B cell (primary cell): Measurements from ENCODE around the gene ADARB2. TPM values are rescaled to one million over a fixed set of nuclear protein-coding genes. Genes with fewer than 3 reads are reported as not detected.

ENCODE experiments used
- ATAC-seq: fragments of 200-7000 bp; cut with Tn5 transposase; one replicate; pipeline ENCODE4 v1.10.0; 2021; ENCODE audit warnings: low read depth, mild to moderate bottlenecking, moderate number of reproducible peaks, moderate library complexity
- CTCF ChIA-PET: fragments of 350-600 bp; sonication (Branson Sonifier 250); formaldehyde crosslinking; loops from one replicate; lab custom pipeline; 2021; ENCODE audit warnings: antibody characterized with exemption, inconsistent platforms; lab: Charles Lee
- POLR2A ChIA-PET: fragments of 350-600 bp; sonication (Branson Sonifier 250); formaldehyde crosslinking; loops from one replicate; lab custom pipeline; 2021; ENCODE audit warnings: antibody characterized with exemption; lab: Charles Lee
- DNase-seq: peaks from one replicate; pipeline ENCODE4 v3.0.0; 2013
- H2AFZ ChIP-seq: 2 replicates; pipeline ENCODE4 v1.6.1; 2012; ENCODE audit warnings: mild to moderate bottlenecking, low read depth, low read length; ENCODE audit not compliant: insufficient read depth, poor library complexity, severe bottlenecking
- H3K27ac ChIP-seq, 2 donors: 1 replicate in 1 of 2; 2 replicates in 1 of 2; pipeline ENCODE4 v1.5.1; 2012 to 2013; ENCODE audit warnings: low read length in 2 of 2, mild to moderate bottlenecking in 2 of 2, moderate library complexity in 1 of 2
- H3K27me3 ChIP-seq, 4 experiments: fragments of 200-600 bp in 1 of 4; sonication (generic) in 1 of 4; replicated peaks in 1 of 4; 1 replicate in 2 of 4; 2 replicates in 2 of 4; pipeline versions ENCODE4 v1.6.1 to v1.7.0; 2013 to 2016; ENCODE audit warnings: low read length in 3 of 4, mild to moderate bottlenecking in 2 of 4, mixed read lengths in 1 of 4, moderate library complexity in 1 of 4; ENCODE audit not compliant: insufficient read depth in 4 of 4, control insufficient read depth in 3 of 4; ENCODE audit errors: control extremely low read depth in 1 of 4
- H3K36me3 ChIP-seq, 2 experiments: replicated peaks in 1 of 2; 1 replicate in 1 of 2; 2 replicates in 1 of 2; pipeline versions ENCODE4 v1.6.1 to v1.7.1; 2013; ENCODE audit warnings: low read length in 1 of 2; ENCODE audit not compliant: insufficient read depth in 2 of 2, control insufficient read depth in 1 of 2; ENCODE audit errors: control extremely low read depth in 1 of 2, extremely low read depth in 1 of 2
- H3K4me1 ChIP-seq, 2 donors: fragments of 200-600 bp in 1 of 2; sonication (generic) in 1 of 2; 1 replicate in 1 of 2; 2 replicates in 1 of 2; pipeline versions ENCODE4 v1.5.1 to v1.6.1; 2013 to 2017; ENCODE audit warnings: low read length in 2 of 2; ENCODE audit not compliant: control insufficient read depth in 2 of 2, insufficient read depth in 2 of 2
- H3K4me2 ChIP-seq: replicated peaks from 2 replicates; pipeline ENCODE3; 2012; ENCODE audit warnings: mild to moderate bottlenecking, low read depth, low read length; ENCODE audit not compliant: poor library complexity, severe bottlenecking
- H3K4me3 ChIP-seq, 5 experiments: fragments of 200-600 bp in 1 of 5; sonication (generic) in 1 of 5; 1 replicate in 3 of 5; 2 replicates in 2 of 5; pipeline versions ENCODE4 v1.5.1 to v1.7.0; 2011 to 2016; ENCODE audit warnings: low read length in 4 of 5, mild to moderate bottlenecking in 4 of 5, low read depth in 2 of 5, control low read depth in 1 of 5, moderate library complexity in 1 of 5; ENCODE audit not compliant: insufficient read depth in 1 of 5; ENCODE audit errors: control extremely low read depth in 1 of 5, extremely low read depth in 1 of 5
- H3K79me2 ChIP-seq: fragments of 200-600 bp; sonication (generic); one replicate; pipeline ENCODE4 v1.6.0; 2016; ENCODE audit warnings: low read length; ENCODE audit not compliant: control insufficient read depth, insufficient read depth
- H3K9ac ChIP-seq: fragments of 200-600 bp; sonication (generic); 2 replicates; pipeline ENCODE4 v1.6.1; 2017; ENCODE audit warnings: mild to moderate bottlenecking, low read length, moderate library complexity
- H3K9me3 ChIP-seq, 3 donors: one replicate each; pipeline versions ENCODE4 v1.6.1 to v1.7.1; 2013; ENCODE audit warnings: low read length in 2 of 3; ENCODE audit not compliant: control insufficient read depth in 2 of 3, insufficient read depth in 1 of 3; ENCODE audit errors: control extremely low read depth in 1 of 3
- H4K20me1 ChIP-seq: 2 replicates; pipeline ENCODE4 v1.6.0; 2012; ENCODE audit warnings: mild to moderate bottlenecking, low read length; ENCODE audit not compliant: insufficient read depth, control insufficient read depth, poor library complexity, severe bottlenecking
- H3K27ac Mint-ChIP-seq: one replicate; pipeline ENCODE4 v1.8.0; 2021; ENCODE audit warnings: mixed read lengths
- H3K27me3 Mint-ChIP-seq: one replicate; pipeline ENCODE4 v1.8.0; 2021; ENCODE audit warnings: mixed read lengths
- H3K4me1 Mint-ChIP-seq: one replicate; pipeline ENCODE4 v1.8.0; 2021; ENCODE audit warnings: mixed read lengths
- H3K4me3 Mint-ChIP-seq: one replicate; pipeline ENCODE4 v1.8.0; 2021; ENCODE audit warnings: mixed read lengths
- H3K9me3 Mint-ChIP-seq: one replicate; pipeline ENCODE4 v1.8.0; 2022; ENCODE audit warnings: mixed read lengths; ENCODE audit not compliant: insufficient read depth
- EZH2 ChIP-seq: IDR thresholded peaks from 2 replicates; pipeline ENCODE4 v1.6.1; 2012; ENCODE audit warnings: borderline replicate concordance, low read depth, mild to moderate bottlenecking, moderate library complexity, low read length; ENCODE audit not compliant: insufficient read depth, poor library complexity, severe bottlenecking
- WGBS: methylation state at CpG from one replicate; pipeline ENCODE4 v1.1.5; 2013; ENCODE audit warnings: missing lambda C conversion rate; ENCODE audit not compliant: insufficient coverage; 5-methylcytosine and 5-hydroxymethylcytosine counted together
- intact Hi-C: fragments of 100-400 bp; cut with micrococcal nuclease; formaldehyde crosslinking; loops from one replicate; pipeline ENCODE4 v1.10.0; 2022
- polyA plus RNA-seq: library from polyadenylated mRNA; depleted of rRNA; stranded (reverse); fragments of >200 nt; gene quantifications from 2 replicates; pipeline ENCODE4 v1.2.3, GENCODE V29; 2012
- total RNA-seq, 2 donors: library from RNA; stranded (reverse); fragments of 120-200 nt in 1 of 2; gene quantifications; 1 replicate in 1 of 2; 2 replicates in 1 of 2; pipeline versions ENCODE4 v1.2.3 to v1.2.4, GENCODE V29; 2013 to 2022
- TF ChIP-seq, protein P1 (sequence below): fragments of 200-600 bp; IDR thresholded peaks from one replicate; pipeline ENCODE4 v1.8.0; 2022; ENCODE audit warnings: antibody characterized with exemption, mild to moderate bottlenecking

The ADARB2 gene
- total and polyA plus RNA-seq, 2 donors (not counting 1 experiment from before 2014, with no cell fraction given), result 0.13 to 0.96 TPM

DNA sequence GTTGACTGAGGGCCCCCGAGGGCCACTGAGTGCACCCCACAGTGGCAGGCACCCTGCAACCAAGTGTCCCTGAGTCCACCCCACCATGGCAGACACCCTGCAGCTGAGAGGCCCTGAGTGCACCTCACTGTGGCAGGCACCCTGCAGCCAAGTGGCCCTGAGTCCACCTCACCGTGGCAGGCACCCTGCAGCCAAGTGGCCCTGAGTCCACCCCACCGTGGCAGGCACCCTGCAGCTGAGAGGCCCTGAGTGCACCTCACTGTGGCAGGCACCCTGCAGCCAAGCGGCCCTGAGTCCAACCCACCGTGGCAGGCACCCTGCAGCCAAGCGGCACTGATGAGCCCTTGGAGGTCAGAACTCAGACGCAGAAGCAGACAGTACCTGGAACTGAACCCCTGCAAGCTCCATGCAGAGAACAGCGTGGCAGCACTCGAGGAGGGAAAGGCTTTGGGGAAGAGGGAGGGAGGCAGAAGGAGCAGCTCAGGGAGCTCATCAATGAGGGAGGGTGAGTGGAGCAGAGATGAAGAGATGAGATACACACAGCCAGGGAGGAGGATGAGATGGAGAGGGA lies 524.7 kb downstream of the ADARB2 start:
- Histone ChIP-seq H3K9ac (no peak overlapping the region), H3K4me3 (no peak overlapping the region), H2AFZ (no peak overlapping the region), H3K4me2 (no peak overlapping the region), H3K9me3 (peaks cover 0 to 7% (median 0%) of the 10 kb centered on the region in 3 donors), H3K36me3 (no peaks in the 10 kb centered on the region), H3K4me1 (no peaks in the 10 kb centered on the region), H3K27ac (no peak overlapping the region), H3K27me3 (no peaks in the 10 kb centered on the region), H4K20me1 (no peaks in the 10 kb centered on the region), H3K79me2 (no peaks in the 10 kb centered on the region)
- Mint-ChIP-seq H3K27ac (no peak overlapping the region), H3K4me1 (no peaks in the 10 kb centered on the region), H3K4me3 (no peak overlapping the region), H3K9me3 (no peaks in the 10 kb centered on the region), H3K27me3 (peaks cover 5% of the 10 kb centered on the region)
- intact Hi-C loops, result no loop called here
- 80% methylated on average over 9 of the region's 9 CpGs for WGBS
- ChIA-PET POLR2A (no interaction called here), CTCF (no interaction called here)
- no peak for TF ChIP-seq EZH2
- TF ChIP-seq, protein P1, sequence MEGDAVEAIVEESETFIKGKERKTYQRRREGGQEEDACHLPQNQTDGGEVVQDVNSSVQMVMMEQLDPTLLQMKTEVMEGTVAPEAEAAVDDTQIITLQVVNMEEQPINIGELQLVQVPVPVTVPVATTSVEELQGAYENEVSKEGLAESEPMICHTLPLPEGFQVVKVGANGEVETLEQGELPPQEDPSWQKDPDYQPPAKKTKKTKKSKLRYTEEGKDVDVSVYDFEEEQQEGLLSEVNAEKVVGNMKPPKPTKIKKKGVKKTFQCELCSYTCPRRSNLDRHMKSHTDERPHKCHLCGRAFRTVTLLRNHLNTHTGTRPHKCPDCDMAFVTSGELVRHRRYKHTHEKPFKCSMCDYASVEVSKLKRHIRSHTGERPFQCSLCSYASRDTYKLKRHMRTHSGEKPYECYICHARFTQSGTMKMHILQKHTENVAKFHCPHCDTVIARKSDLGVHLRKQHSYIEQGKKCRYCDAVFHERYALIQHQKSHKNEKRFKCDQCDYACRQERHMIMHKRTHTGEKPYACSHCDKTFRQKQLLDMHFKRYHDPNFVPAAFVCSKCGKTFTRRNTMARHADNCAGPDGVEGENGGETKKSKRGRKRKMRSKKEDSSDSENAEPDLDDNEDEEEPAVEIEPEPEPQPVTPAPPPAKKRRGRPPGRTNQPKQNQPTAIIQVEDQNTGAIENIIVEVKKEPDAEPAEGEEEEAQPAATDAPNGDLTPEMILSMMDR, result no peak
- DNase-seq (no peak), ATAC-seq (no peak)

DNA sequence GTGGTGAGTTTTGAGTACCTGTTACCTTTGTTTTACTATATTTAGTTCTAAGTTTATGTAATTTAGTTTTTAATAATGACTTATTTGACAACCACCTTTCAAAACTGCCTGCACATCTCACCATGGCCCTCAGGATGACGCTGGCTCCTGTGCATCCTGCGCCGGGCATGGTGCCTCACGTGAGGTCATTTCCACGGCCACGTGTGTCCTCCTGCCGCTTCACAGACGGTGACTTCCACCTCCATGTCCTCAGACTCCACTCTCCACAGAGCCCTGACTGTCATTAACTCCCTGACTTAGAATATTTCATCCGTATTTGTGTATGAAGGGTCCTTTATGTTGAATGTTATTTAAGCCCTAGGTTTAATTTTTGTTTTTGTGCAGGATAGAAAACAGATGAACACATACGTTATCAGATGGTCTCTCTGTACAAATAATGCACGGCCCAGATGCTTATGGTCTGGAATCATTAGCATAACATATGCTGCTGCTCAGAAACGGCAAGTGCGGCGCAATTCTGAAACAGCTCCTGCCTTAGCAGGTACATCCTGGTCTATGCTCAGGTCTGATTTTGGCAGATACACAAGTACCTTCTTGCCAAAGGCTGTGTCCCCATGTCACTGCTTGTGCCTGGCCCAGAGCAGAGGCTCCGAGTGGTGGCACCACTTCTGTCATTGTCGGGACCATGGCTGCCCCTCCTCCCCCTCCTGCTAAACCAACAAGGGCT lies 525.3 kb downstream of the ADARB2 start:
- POLR2A ChIA-PET, result no interaction called here

More for the DNA sequence above, 525.3 kb downstream of the ADARB2 start:
- Histone ChIP-seq H3K79me2 (no peaks in the 10 kb centered on the region), H3K36me3 (no peaks in the 10 kb centered on the region), H3K4me1 (no peaks in the 10 kb centered on the region), H3K4me3 (no peak overlapping the region), H3K9me3 (peaks cover 0 to 4% (median 0%) of the 10 kb centered on the region in 3 donors), H3K9ac (no peak overlapping the region), H3K4me2 (no peak overlapping the region), H3K27ac (no peak overlapping the region), H4K20me1 (no peaks in the 10 kb centered on the region), H3K27me3 (no peaks in the 10 kb centered on the region), H2AFZ (no peak overlapping the region)
- Mint-ChIP-seq H3K4me3 (no peak overlapping the region), H3K27me3 (peaks cover 5% of the 10 kb centered on the region), H3K4me1 (no peaks in the 10 kb centered on the region), H3K9me3 (no peaks in the 10 kb centered on the region), H3K27ac (no peak overlapping the region)
- TF ChIP-seq, protein P1, result no peak
- no peak for TF ChIP-seq EZH2
- DNase-seq (no peak), ATAC-seq (no peak)
- CTCF ChIA-PET, result no interaction called here
- 83% methylated on average over 11 of the region's 16 CpGs for WGBS
- intact Hi-C loops, result no loop called here
